Activated CD4-positive, alpha-beta T cell treated with anti-CD3 and anti-CD28 coated beads for 24 hours (primary cell): ENCODE measurements around the gene MYH10.

Experiments
- DNase-seq, 2 donors: peaks; one replicate each; pipeline ENCODE4 v3.0.0-alpha.2; 2020; ENCODE audit warnings: low read depth in 2 of 2

The MYH10 gene

DNA sequence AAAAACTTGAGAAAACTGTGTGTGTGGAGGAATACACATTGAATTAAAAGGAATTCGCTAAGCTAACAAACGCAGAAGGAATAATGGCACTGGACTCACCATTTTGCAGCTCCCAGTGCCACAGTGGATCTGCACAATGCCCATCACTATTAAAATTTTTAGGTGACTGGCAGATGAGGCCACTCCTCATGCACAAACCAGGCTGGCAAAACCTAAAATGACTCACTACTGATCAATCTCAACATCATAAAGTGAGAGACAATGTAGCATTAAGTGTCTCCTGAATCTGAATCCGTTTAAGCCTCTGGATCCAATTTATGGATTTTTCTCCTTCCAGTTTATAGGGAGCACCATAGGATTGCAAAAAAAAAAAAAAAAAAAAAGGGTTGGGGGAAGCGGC lies 20.6 kb downstream of the MYH10 start:
- DNase-seq = no peak

GRCh38 chr17:8608001-8608400 lies 22.5 kb downstream of the MYH10 start:
- no peak for DNase-seq

DNA sequence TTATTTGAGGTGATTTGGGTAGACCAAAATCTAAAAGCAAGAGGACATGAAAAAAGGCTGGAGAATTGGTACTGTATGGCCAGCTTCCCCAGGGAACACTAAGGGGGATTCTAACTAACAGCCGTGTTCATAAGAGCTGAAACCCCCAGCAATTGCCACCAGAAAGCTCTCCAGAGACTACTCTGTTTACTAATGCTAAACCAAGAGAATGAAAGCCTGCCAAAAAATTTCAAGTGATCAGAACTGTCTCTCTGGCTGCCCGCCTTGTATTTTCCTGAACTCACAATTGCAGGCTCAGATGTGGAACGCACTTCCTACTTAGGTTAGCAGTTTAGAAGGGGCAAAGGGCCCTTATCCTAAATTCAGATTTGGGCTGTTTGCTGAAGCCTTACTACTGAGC lies 24.1 kb downstream of the MYH10 start:
- DNase-seq = no peak

- DNase-seq = no peak
Observed at GRCh38 chr17:8602679-8603078, 27.8 kb downstream of the MYH10 start.

DNA sequence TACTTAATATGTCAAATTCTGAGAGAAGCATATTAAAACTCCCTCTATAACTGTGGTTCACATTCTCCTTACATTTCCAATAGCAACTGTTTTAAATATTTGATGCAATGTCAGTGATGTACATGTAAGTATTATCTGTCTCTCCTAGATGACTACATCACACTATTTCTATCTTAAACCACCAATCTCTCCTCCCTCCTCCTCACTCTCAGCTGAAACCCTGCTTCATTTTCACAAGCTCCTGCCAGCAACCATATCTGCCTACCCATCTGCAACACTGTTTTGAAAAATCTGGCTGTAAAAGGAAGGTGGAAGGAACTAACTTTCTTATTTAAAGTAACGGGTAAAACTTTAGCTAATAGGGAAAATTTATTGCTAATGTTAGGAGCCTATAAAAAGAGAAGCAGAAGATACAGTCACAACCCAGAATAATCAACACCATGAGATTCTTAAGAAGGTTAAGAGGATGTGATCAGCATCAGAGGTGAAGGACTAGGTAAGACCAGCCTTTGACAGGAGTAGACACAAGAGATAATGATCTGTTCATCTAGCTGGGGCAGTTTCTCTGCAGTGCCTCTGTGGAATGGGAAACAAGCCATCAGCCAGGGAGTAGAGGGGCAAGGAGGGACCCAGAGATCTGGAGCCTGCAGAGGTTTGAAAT lies 31.0 kb downstream of the MYH10 start:
- no peak for DNase-seq

DNA sequence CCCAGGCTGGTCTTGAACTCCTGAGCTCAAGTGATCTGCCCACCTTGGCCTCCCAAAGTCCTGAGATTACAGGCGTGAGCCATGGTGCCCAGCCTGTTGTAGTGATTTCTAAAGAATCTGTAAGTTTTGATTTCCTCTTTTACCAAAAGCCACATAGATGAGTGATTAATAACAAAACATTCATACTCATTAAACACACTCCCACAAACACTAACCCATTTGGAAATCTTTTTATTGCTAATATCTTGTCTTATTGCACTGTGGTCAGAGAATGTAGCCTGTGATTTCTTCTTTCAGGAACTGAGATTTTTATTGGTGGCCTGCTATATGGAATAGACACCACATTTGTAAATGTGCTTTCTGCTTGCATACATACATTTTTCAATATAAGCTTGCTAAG lies 31.6 kb downstream of the MYH10 start:
- no peak for DNase-seq

GRCh38 chr17:8593830-8594229 lies 36.7 kb downstream of the MYH10 start:
- DNase-seq = no peak

DNA sequence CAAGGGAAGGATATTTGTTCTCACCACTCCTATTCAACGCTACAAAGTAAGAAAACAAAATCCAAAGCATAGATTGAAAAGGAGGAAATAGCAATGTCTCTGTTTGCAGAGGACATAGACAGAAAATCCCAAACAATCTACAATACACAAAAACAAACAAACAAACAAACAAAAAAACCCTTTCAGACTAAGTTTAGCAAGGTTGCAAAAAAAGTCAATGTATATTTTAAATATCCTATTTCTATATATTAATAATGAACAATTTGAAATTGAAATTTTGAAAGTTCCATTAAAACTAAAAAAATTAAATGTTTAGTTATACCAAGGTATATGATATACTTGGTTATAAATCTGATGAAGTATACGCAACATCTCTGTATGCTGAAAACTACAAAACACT lies 37.2 kb downstream of the MYH10 start:
- no peak for DNase-seq

DNA sequence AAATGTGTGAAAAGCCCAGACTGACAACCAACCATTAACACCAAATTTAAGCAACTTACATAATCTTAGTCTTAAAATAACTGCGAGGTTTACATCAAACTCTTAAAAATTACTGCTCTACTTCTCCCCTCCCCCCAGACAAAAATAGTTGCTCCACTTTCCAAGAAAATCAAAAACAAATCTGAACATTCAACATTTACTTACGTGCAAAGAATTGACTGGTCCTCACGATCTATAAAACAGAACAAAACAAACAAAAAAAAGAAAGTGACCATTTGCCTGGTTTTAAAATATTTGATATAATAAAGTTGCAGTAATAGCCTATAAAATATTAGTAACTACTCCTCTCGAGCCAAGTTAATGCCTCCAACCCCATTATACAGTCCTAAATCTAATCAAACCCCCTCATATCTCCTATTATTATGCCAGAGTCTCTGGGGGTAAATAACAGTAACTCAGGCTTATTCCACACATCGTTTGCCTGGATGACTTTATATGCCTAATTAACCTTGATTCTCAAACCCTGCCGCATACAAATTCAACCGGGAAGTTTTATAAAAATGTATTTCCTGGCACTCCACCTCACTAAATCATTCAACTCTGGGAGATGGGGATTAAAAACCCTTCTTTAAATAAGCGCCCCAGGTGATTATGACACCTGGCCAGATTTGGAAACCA lies 41.5 kb downstream of the MYH10 start:
- DNase-seq = no peak

DNA sequence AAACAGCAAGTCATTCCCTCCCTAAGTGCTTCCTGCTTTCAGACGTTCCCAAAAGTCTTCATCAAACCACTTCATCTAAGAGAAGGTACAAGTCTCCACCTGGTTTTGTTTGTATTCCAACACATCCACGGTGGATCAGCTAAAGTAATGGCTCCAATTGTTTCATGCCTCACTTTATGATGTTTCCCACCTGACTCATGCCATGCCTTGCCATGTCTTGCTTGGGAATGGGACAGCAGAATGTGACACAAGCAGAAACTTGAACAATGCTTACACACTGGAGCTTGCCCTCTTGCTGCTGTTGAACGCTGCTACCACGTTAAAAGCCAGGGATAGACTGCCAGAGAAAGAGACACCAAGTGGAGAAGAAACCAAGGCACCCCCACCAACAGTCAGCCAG lies 43.8 kb downstream of the MYH10 start:
- no peak for DNase-seq

DNA sequence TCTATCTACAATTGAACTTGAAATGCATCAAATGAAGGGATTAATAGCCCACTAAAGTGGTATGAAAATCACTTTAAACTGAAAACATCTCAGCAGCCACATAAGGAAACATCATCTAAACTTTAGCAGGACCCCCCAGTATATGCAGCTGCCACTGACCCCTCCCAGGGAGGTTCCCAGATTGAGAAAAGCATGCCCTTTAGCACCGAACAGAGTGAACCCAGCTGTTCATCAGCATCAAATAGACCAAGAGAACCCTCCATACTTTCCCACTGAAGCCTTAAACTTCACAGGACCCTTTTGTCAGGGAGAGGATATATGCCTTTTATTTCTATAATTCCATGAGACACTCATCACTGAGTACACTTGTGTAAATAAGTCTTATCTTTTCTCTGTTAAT lies 44.6 kb downstream of the MYH10 start:
- DNase-seq = no peak

- DNase-seq = no peak
Observed at GRCh38 chr17:8583954-8584353, 46.6 kb downstream of the MYH10 start.

- no peak for DNase-seq
Observed at GRCh38 chr17:8580952-8581658, 49.4 kb downstream of the MYH10 start.

- DNase-seq = no peak
Observed at GRCh38 chr17:8577868-8578267, 52.7 kb downstream of the MYH10 start.

DNA sequence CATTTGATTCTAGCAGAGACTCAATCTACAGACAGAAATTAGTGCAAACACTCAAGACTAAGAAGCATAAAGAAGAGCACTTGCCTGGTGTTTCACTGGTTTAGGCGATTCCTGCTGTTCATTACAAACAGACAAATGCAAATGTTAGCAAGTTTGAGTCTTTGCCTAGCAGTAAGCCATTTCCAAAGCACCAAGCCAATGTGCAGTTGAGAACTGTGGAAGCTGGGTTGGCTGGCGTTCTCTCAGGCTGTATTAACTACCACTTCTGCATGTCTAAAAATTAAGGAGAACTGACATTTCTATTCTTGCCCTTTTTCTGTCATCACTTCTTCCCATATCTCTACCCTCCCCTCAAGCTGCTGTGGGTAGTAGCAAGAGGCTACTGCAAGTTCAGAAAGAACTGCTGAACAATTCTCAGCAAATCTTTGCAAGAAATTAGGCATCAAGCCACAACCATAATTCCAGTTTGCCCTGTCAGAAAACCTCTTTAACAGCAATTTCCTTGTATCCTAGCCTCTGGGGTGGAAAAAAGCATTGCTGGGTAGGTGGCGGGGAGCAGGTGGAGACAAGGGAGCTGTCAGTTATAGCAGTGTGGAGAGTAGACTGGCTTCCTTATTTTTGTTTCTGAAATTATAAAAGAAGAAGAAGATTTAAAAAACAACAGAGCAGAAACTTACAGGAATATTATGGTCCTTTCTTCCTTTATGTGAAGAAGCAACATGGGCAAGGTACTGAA lies 53.8 kb downstream of the MYH10 start:
- DNase-seq = no peak

GRCh38 chr17:8574687-8575086 lies 55.8 kb downstream of the MYH10 start:
- no peak for DNase-seq

DNA sequence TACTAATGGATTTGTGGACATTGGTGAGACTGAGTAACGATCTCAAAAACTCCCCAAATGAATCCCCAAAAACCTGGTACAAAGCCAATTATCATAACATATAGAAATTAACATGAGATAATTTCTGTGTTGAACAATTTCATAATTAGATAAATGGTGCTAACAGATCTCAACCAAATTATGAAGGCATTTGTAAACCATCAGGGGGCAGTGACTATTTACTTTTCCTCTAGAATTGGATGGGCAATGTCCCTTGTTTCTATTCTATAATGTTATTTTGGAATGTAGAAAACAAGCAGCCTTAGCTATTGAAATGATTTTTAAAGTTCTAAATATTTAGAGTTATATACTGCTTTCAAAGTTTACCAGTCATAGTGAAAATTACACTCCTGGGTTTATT lies 57.8 kb downstream of the MYH10 start:
- DNase-seq = no peak

- DNase-seq = no peak
Observed at GRCh38 chr17:8563981-8564602, 66.4 kb downstream of the MYH10 start.

- no peak for DNase-seq
Observed at GRCh38 chr17:8563024-8563776, 67.3 kb downstream of the MYH10 start.

- DNase-seq = no peak
Observed at GRCh38 chr17:8558144-8558543, 72.4 kb downstream of the MYH10 start.

GRCh38 chr17:8557176-8557806 lies 73.2 kb downstream of the MYH10 start:
- DNase-seq = no peak
